GM23338 (cell line): ENCODE measurements around the gene IFT88. TPM values are rescaled to one million over a fixed set of nuclear protein-coding genes. Genes with fewer than 3 reads are reported as not detected.

ENCODE experiments used
- ATAC-seq: fragments of 200-7000 bp; cut with Tn5 transposase; 3 replicates; pipeline ENCODE4 v1.9.1; 2020
- DNase-seq: peaks from one replicate; pipeline ENCODE4 v3.0.0-alpha.2; 2015; ENCODE audit warnings: low spot score
- H2AFZ ChIP-seq: fragments of 200-600 bp; sonication (generic); 2 replicates; pipeline ENCODE4 v1.8.0; 2016; ENCODE audit warnings: antibody characterized with exemption, mild to moderate bottlenecking, moderate library complexity
- H3F3A ChIP-seq: fragments of 200-600 bp; sonication (generic); replicated peaks from 2 replicates; pipeline ENCODE4 v1.8.0; 2017; ENCODE audit warnings: antibody characterized with exemption, mixed run types, low read depth
- H3K27ac ChIP-seq: fragments of 200-600 bp; sonication (generic); 2 replicates; pipeline ENCODE4 v1.6.1; 2016; ENCODE audit warnings: low read depth
- H3K27me3 ChIP-seq: fragments of 200-600 bp; sonication (generic); 2 replicates; pipeline ENCODE4 v1.8.0; 2016; ENCODE audit warnings: mild to moderate bottlenecking, mixed run types, moderate library complexity; ENCODE audit not compliant: insufficient read depth
- H3K36me3 ChIP-seq: fragments of 200-600 bp; sonication (generic); 2 replicates; pipeline ENCODE4 v1.8.0; 2016; ENCODE audit warnings: mild to moderate bottlenecking; ENCODE audit not compliant: insufficient read depth
- H3K4me1 ChIP-seq: fragments of 200-600 bp; sonication (generic); 2 replicates; pipeline ENCODE4 v1.8.0; 2016; ENCODE audit warnings: mild to moderate bottlenecking, moderate library complexity; ENCODE audit not compliant: insufficient read depth
- H3K4me2 ChIP-seq: fragments of 200-600 bp; sonication (generic); 2 replicates; pipeline ENCODE4 v1.7.1; 2017; ENCODE audit warnings: mixed run types
- H3K4me3 ChIP-seq: fragments of 200-600 bp; sonication (generic); 2 replicates; pipeline ENCODE4 v1.6.1; 2016; ENCODE audit warnings: mixed run types
- H3K79me2 ChIP-seq: fragments of 200-600 bp; sonication (generic); replicated peaks from 2 replicates; pipeline ENCODE4 v1.8.0; 2017; ENCODE audit warnings: mild to moderate bottlenecking; ENCODE audit not compliant: insufficient read depth
- H3K9me2 ChIP-seq: fragments of 200-600 bp; sonication (generic); 2 replicates; pipeline ENCODE4 v1.8.0; 2017; ENCODE audit not compliant: insufficient read depth
- H4K20me1 ChIP-seq: fragments of 200-600 bp; sonication (generic); replicated peaks from 2 replicates; pipeline ENCODE4 v1.8.0; 2017; ENCODE audit warnings: mild to moderate bottlenecking; ENCODE audit not compliant: insufficient read depth
- H3K27ac Mint-ChIP-seq: 2 replicates; pipeline ENCODE4 v1.8.0; 2020; ENCODE audit warnings: inconsistent platforms, mild to moderate bottlenecking, moderate library complexity, mixed read lengths
- H3K27me3 Mint-ChIP-seq: 3 replicates; pipeline ENCODE4 v1.8.0; 2022; ENCODE audit warnings: low read depth, mild to moderate bottlenecking, moderate library complexity, mixed read lengths, inconsistent platforms; ENCODE audit not compliant: insufficient read depth, poor library complexity
- H3K36me3 Mint-ChIP-seq: 3 replicates; pipeline ENCODE4 v1.8.0; 2021; ENCODE audit warnings: low read depth, mild to moderate bottlenecking, inconsistent platforms, moderate library complexity, mixed read lengths
- H3K4me1 Mint-ChIP-seq: 3 replicates; pipeline ENCODE4 v1.8.0; 2020; ENCODE audit warnings: mild to moderate bottlenecking, inconsistent platforms, mixed read lengths
- H3K4me3 Mint-ChIP-seq: 3 replicates; pipeline ENCODE4 v1.8.0; 2021; ENCODE audit warnings: moderate library complexity, mild to moderate bottlenecking, inconsistent platforms, mixed read lengths
- H3K9me3 Mint-ChIP-seq: 3 replicates; pipeline ENCODE4 v1.8.0; 2020; ENCODE audit warnings: moderate library complexity, mild to moderate bottlenecking, inconsistent platforms, mixed read lengths
- CREB1 ChIP-seq: fragments of 250-450 bp; sonication (Bioruptor Pico); IDR thresholded peaks from 2 replicates; pipeline ENCODE4 v1.5.0; 2020; ENCODE audit warnings: low read depth, mild to moderate bottlenecking, moderate library complexity
- CTCF ChIP-seq, 2 experiments: fragments of 200-600 bp in 1 of 2; sonication (generic) in 1 of 2; conservative IDR thresholded peaks; 2 replicates each; pipeline versions ENCODE4 v1.5.1 to v1.6.1; 2016 to 2017; ENCODE audit warnings: antibody characterized with exemption in 2 of 2, low read depth in 2 of 2, mild to moderate bottlenecking in 2 of 2, moderate library complexity in 1 of 2
- ETS1 ChIP-seq: IDR thresholded peaks from 2 replicates; pipeline ENCODE4 v1.6.1; 2016; ENCODE audit warnings: antibody characterized with exemption
- EZH2 ChIP-seq: fragments of 200-600 bp; sonication (generic); IDR thresholded peaks from one replicate; pipeline ENCODE4 v1.8.0; 2017; ENCODE audit warnings: antibody characterized with exemption, mild to moderate bottlenecking, low read depth; ENCODE audit not compliant: unreplicated experiment
- EZH2phosphoT487 ChIP-seq: fragments of 200-600 bp; sonication (generic); IDR thresholded peaks from one replicate; pipeline ENCODE4 v1.8.1; 2018; ENCODE audit warnings: antibody characterized with exemption; ENCODE audit not compliant: unreplicated experiment
- JUNB ChIP-seq: IDR thresholded peaks from one replicate; pipeline ENCODE4 v1.6.1; 2016; ENCODE audit warnings: antibody characterized with exemption; ENCODE audit not compliant: unreplicated experiment
- NANOG ChIP-seq: IDR thresholded peaks from 2 replicates; pipeline ENCODE4 v1.6.1; 2016; ENCODE audit warnings: antibody characterized with exemption, borderline replicate concordance
- POLR2AphosphoS5 ChIP-seq: IDR thresholded peaks from 2 replicates; pipeline ENCODE4 v1.6.1; 2016; ENCODE audit warnings: antibody characterized with exemption, low read depth
- REST ChIP-seq: IDR thresholded peaks from one replicate; pipeline ENCODE4 v1.6.1; 2018; ENCODE audit warnings: antibody characterized with exemption; ENCODE audit not compliant: unreplicated experiment
- STAT1 ChIP-seq: IDR thresholded peaks from one replicate; pipeline ENCODE4 v1.6.1; 2016; ENCODE audit warnings: antibody characterized with exemption; ENCODE audit not compliant: unreplicated experiment
- ZNF114 ChIP-seq: fragments of 250-450 bp; sonication (Bioruptor Pico); IDR thresholded peaks from 2 replicates; pipeline ENCODE4 v1.5.0; 2020; ENCODE audit warnings: mild to moderate bottlenecking, moderate library complexity
- ZNF331 ChIP-seq: fragments of 250-450 bp; sonication (Bioruptor Pico); IDR thresholded peaks from 2 replicates; pipeline ENCODE4 v1.5.0; 2020; ENCODE audit warnings: low read depth, mild to moderate bottlenecking, moderate library complexity
- ZNF462 ChIP-seq: fragments of 250-450 bp; sonication (Bioruptor Pico); IDR thresholded peaks from 2 replicates; pipeline ENCODE4 v1.5.0; 2020; ENCODE audit warnings: mild to moderate bottlenecking, moderate library complexity
- polyA plus RNA-seq: library from polyadenylated mRNA; unstranded; fragments of >200 nt; fragmentation: Nextera tagmentation; extraction: Ambion mirVana; gene quantifications from 2 replicates; pipeline ENCODE4 v1.2.1, GENCODE V29; 2016
- total RNA-seq: library from RNA; depleted of rRNA; stranded (reverse); fragments of >200 nt; shearing (Covaris generic); gene quantifications from 2 replicates; pipeline ENCODE4 v1.2.3, GENCODE V29; 2014

IFT88 gene
- total and polyA plus RNA-seq, 2 experiments from 2014 or later = 8.2 to 8.7 TPM

GRCh38 chr13:20721058-20721453 is 154.1 kb downstream of the IFT88 start:
- ATAC-seq (peak; percentile 10), DNase-seq (no peak)
- Mint-ChIP-seq H3K27ac (no peak overlapping the region), H3K27me3 (peaks cover 10% of the 10 kb centered on the region), H3K4me3 (peak overlapping the region; percentile 71), H3K9me3 (no peaks in the 10 kb centered on the region), H3K36me3 (no peaks in the 10 kb centered on the region), H3K4me1 (peaks cover 8% of the 10 kb centered on the region)
- H3K4me2 ChIP-seq = peak overlapping the region; percentile 91
- H4K20me1 ChIP-seq = no peaks in the 10 kb centered on the region
- H3F3A ChIP-seq = 0 out of 2 replicates have a peak, but pooled peaks cover 6% of the 10 kb centered on the region
- H3K4me1 ChIP-seq = no peaks in the 10 kb centered on the region
- TF ChIP-seq CTCF (conservative IDR thresholded peaks at IDR 0.05; ENCODE audit: low read depth in 2 of 2) (no peak), EZH2phosphoT487 (no peak), ZNF462 (no peak), STAT1 (no peak), ETS1 (no peak), NANOG (no peak), ZNF331 (no peak), JUNB (no peak), EZH2 (no peak), POLR2AphosphoS5 (no peak), REST (no peak), ZNF114 (CRISPR knock-in tag) (no peak), CREB1 (CRISPR knock-in tag) (no peak)
- H3K27me3 ChIP-seq = peaks cover 32% of the 10 kb centered on the region
- no peaks in the 10 kb centered on the region for H3K79me2 ChIP-seq
- H2AFZ ChIP-seq = peak overlapping the region; percentile 99
- H3K4me3 ChIP-seq = peak overlapping the region; percentile 76
- no peaks in the 10 kb centered on the region for H3K36me3 ChIP-seq
- no peak overlapping the region for H3K27ac ChIP-seq
- H3K9me2 ChIP-seq = no peaks in the 10 kb centered on the region
